HL-60/S4 (cell line): ENCODE results near the gene KRTAP10-11.
"Not testable (repeated sequence)": the region's sequence is repeated elsewhere in the genome, so short reads cannot be mapped to it uniquely, and the experiment has no call there.

Experiments
- in situ Hi-C: fragments of 300-500 bp; cut with MboI; formaldehyde crosslinking; loops from 2 replicates; pipeline ENCODE4 v1.14.3; 2022; ENCODE audit warnings: low sequenced_read_pairs

Gene KRTAP10-11

DNA sequence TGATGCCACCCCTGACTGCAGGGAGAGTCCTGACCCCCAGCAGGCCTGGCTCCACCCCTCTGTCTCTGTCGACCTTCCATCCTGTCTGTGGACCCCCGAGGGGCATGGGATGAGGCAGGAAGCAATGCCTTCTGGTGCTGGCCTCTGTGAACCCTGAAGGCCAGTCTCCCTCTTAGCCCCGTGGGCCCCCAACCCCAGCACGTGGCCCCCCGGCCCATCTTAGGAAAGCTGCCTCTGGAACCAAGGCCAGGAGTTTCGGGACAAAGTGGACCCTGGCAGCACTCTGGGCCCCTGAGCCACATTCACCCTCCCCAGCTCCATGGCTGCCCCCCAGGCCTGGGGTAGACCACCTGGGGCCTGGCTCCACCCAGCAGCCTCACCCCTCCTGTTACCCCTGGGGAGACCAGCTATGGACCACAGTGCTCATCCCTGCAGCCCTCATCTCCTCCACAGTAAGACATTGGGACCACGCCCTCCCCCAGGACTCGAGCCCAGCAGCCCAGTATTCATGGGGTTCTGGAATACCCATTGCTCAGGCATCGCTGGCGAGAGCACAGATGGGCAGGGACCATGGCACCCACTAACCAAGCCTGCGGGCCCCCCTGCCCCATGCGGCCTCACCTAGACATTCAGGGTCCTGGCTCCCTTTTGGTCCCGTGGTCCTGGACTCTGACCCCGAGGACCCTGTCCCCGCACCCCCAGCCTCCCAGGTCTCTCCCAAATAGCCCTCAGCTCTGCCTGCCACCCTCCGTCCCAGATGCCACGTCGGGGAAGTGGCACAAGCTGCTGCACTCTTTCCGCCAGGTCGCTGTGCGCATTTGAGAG, 7.5 kb upstream of the KRTAP10-11 start:
- in situ Hi-C loops, result not testable (repeated sequence)

DNA sequence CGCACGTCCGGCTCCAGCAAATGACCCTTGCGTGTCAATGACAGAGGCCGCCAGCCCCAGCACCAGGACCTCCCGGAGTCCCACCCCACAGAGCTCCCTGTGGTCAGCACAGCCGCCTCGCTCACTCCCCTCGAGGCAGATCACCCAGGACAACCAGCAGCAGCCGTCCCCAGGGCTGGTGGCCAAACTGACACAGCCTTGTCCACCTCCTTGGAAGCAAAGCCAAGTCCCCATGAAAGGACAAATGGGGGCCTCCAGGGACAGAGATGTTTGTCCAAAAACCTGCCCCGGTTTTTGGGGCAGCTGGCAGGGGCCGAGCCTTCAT, 6.9 kb upstream of the KRTAP10-11 start:
- in situ Hi-C loops, result no loop called here

DNA sequence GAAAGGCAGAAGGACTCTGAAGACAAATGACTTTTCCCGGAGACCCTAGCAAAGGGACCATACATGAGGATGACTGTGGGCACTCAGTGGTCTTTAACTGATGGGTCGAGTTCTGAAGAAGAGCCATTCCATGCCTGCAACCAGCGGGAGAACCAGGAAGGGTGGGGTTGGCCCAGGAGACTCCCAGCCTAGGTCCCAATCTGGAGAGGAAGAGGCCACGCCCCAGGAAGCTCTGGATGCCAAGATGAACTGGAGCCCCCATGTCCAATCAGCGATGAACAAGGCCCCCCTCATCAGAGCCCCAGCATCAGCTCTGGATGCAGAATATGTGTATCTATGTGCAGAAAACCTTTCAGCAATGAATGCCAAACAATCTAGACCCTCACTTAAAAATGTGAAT, 5.5 kb upstream of the KRTAP10-11 start:
- in situ Hi-C loops, result no loop called here

DNA sequence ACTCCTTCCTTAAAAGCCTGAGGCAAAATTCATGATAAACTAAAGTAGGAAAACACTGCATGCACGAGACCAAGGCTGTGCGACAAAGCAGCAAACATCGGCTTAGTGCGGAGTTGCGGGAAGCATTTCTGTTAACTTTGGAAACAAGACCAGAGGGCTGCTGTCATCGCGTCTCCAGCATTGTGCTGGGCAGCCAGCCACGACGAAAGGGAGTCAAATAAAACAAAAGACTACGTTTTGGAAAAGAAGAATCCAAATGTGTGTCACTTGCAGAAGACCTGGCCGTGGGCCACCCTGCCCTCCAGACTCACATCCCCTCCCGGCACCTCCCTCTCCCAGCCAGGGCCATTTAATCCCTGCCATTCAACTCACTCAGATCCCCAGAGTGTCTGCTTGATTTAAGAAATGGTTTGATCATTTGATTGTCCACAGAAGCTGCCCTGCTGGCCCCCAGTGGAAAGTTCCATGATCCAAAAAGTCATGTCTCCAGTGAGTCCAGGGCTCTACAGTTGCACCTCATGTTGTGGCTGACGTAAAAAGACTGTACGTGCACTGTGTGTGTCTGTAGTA, 2.4 kb upstream of the KRTAP10-11 start:
- in situ Hi-C loops, result no loop called here

DNA sequence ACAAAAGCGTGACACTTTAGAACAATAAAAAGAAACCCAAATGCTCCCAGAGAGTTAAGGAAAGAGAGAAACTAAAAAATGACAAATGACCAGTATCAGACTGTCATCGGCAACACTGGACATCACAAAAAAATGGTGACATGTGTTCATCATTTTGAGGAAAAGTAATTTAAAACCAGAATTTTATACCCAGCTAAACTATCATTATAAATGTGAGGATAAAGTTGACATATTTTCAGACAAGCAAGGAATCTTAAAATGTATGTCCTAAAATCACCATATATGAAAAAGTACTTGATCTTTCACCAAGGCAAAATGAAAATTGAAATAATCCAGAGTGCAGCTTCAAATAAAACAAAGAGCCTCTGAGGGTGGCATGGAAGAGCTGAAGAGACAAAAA, 1.3 kb upstream of the KRTAP10-11 start:
- in situ Hi-C loops, result no loop called here

DNA sequence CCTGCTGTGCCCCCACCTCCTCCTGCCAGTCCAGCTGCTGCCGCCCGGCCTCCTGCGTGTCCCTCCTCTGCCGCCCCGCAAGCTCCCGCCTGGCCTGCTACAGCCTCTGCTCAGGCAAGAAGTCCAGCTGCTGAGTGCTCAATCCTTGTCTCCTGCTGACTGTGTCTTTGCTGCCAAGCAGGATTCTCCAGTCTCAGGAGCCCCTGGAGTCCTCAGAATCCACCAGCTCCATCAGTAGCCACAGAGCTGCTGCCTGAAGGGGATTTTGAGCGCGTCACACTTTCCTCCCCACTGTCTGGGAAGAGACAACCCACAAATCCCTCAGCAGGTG, 973 bp downstream of the KRTAP10-11 start:
- in situ Hi-C loops, result no loop called here

DNA sequence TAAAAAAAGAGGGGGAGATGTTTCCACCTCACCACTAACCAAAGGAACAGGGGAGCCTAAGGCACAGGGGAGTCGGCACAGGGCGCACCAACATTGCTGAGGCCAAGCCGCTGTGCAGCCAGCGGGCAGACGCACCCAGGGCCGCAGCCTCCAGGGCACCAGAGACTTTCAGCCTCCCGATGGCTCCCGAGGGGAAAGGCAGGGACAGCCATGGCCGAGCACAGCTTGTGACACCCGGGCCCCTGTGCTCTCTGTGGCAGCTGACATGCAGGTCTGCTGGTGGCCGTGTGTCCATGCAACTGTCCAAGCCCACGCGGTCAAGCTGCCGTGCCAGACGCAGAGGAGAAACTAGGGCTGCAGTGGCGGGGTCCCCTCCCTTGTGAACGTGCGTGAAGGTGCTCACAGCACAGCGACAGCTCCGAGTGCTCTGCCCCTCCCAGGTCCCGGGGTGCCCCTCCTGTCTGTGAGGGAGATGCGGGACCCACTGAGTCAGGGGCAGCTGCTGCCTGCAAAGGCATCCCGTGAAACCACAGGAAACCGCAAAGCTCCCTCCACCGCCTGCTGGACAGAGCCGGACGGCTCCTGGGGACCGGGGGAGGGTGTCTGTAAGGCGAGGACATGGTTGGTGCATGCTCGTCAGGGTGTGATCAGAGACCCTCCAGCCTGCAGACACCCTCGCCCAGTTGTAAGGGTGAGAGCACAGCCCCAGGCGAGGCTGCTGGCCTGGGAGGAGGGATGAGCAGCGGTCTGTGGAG, 2.5 kb downstream of the KRTAP10-11 start:
- in situ Hi-C loops, result no loop called here

DNA sequence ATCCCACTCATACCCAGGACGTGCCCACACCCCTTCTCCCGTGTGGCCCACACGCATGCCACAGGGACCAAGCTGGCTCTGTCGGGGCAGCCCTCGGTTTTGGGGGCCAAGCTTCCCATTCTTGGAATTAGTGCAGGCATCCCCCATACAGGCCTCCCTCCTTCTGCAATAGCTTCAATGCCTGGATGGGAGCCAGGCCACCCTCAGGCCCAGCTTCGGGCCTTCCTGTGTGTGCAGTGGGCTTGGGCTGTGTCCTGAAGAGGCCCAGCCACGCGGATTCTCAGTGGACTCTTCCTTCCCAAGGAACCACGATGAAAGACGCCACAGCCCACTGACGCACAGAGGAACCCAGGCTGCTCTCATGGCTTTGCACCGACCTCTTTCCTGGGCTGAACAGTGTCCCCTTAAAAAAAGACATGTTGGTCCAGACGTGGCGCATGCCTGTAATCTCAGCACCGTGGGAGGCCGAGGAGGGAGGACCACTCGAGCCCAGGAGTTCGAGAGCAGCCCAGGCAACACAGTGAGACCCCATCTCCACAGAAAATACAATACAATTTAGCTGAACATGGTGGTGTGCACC, 3.4 kb downstream of the KRTAP10-11 start:
- in situ Hi-C loops, result no loop called here

DNA sequence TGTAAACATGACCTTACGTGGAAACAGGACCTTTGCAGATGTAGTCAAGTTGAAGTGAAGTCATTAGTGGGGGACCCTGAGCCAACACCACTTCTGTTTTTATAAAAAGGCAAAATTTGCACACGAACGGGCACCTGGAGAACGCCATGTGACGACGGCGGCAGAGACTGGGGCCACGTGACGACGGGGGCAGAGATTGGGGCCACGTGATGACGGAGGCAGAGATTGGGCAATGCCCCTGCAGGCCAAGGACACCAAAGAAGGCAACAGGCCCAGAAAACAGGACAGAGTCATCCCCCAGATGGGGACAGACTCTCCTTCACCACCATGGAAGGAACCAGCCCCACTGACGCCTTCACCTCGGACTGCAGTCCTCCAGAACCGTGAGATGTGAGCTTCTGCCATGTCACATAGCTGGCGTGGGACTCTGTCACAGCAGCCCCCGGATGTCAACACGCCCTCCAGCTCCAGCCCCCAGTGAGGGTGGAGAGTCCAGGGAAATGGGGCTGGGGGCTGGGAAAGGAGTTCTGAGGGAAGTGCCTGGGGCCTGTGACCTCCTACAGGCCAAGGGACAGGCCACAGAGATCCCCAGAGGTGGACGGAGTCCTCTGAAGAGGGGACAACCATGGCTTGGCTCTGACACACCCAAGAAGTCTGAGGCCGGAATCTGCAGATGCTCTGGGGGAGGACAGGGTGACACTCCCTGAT, 4.2 kb downstream of the KRTAP10-11 start:
- in situ Hi-C loops, result no loop called here

DNA sequence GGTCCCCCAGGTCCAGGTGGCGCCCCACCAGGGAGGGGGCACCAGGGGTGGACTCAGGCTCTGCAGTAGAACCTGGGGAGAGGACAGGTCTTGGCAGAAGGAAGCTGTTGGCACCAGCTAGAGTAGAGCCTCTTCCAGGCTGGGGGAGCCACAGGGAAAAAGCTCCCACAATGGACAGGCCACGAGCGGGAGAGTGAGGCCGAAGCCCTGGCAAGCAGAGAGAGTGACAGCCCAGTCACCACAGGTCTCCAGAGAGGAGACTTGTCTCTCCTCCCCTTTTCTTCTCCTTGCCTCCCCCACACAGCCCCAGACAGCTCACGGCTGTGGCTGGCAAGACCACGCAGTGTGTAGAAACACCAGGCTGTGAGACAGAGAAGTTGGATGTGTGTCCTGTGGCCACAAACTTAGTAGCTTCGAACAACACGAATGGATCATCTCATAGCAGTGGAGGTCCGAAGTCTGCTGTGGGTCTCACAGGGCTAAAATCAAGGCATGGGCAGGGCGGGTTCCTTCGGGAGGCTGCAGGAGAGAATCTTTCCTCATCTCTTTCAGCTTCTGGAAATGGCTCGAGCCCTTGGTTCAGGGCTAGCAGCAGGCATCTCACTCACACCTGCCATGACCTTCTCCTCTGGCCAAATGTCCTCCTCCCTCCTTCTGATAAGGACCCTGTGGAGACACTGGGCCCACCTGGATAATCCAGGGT, 4.9 kb downstream of the KRTAP10-11 start:
- in situ Hi-C loops, result no loop called here

DNA sequence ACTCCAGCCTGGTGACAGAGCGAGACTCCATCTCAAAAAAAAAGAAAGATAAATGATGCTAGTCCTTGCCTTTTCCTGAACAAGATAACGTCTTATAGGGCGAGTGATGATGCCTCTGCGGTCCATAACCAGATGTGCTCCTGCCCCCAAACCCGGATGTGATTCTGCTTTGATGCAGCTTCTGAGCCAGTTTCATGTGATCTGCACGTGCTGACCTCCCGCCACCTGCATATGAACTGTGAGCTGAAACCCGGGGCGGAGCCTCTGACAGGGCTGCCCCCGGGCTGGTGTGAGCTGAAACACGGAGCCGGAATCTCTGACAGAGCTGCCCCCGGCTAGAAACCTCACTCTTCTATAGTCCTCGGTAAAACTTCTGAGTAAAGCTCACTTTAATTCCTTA, 6.9 kb downstream of the KRTAP10-11 start:
- in situ Hi-C loops, result no loop called here

DNA sequence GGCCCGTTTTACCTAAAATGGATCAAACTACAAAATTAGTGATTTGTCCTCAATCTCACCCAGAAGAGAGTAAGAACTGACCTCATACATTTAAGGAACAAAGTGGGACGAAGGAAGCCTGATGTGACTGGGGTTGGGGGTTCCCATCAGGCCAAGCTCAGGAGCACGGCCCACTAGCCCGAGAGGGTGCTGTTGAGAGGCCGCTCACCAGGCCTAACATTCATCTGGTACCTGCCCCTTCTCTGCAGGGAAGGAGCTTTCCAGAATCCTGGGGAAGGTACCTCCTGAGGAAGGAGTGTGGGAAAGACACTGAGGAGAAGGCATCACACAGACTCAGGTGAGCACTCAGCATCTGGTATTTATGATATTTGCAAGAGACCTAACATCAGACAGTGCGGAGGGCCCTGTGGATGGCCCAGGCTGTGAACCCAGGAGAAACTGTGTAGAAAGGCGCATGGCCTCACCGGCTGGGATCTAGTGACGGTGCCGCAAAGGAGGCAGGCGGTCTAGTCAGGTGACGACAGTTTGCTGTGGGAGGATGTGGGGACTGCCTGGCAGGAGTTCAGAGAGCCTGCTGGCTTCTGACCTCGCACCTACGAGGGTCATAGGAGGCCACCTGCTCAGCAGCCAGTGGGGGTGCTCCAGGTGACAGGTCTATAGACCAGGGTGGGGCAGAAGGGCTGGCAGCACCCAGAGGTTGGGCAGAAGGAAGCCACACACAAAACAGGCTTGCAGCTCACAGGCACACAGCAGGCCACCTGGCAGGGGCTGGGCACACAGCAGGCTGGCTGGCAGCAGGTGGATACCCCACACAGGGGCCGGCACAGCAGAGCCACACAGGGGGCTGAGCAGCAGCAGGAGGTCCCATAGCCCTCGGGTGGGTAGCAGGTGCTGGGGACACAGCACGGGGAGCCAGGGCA, 7.7 kb downstream of the KRTAP10-11 start:
- in situ Hi-C loops, result no loop called here

DNA sequence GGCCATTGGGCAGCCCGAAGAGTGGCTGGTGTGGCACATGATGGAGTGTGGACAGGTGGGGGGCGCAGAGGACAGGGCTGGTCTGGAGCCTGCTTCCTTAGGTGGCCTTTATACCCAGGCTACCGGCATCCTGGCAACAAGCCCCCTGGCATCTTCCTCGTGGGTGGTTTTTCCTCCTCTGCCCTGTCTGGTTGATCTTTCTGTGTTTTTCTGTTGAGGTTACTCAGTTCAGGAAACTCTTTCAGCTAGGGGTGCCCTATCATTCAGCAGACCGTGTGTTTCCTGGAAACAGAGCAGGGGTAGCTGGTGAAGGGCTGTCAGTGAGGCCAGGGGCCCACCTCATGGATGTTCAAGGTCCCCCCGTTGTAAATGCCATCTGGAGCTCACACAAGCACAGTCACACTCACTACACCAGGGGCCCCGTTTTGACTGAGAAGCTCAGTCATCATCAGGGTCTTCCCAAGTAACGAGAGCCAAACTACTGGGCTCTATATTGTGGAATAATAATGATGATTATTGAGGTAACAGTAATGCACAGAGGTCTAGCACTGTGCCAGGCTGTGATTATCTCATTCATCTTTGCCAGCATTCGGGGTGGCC, 8.5 kb downstream of the KRTAP10-11 start, which contains the start of gene KRTAP12-4:
KRTAP12-4 (minus strand) TSS at position 84 of the 600 bp plus-strand sequence; CDS start at position 39, 45 bp downstream.
- in situ Hi-C loops, result no loop called here

DNA sequence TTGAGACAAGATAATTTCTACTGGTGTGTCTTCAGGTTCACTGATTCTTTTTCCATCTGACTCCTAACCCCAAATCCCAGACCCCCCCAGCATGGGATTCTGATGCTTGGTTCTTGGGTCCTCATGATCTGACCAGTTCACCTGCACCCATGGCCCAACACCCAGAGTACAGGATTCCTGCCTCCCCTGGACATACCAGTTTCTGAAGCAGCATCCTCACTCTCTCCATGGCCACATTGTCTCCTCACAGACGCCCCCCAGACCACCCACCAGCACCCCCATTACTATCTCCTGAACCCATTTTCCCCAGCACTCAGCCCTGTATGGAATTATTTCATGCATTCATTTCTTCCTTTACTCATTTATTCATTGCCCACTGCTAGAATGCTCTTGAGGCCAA, 10.7 kb downstream of the KRTAP10-11 start:
- in situ Hi-C loops, result no loop called here

DNA sequence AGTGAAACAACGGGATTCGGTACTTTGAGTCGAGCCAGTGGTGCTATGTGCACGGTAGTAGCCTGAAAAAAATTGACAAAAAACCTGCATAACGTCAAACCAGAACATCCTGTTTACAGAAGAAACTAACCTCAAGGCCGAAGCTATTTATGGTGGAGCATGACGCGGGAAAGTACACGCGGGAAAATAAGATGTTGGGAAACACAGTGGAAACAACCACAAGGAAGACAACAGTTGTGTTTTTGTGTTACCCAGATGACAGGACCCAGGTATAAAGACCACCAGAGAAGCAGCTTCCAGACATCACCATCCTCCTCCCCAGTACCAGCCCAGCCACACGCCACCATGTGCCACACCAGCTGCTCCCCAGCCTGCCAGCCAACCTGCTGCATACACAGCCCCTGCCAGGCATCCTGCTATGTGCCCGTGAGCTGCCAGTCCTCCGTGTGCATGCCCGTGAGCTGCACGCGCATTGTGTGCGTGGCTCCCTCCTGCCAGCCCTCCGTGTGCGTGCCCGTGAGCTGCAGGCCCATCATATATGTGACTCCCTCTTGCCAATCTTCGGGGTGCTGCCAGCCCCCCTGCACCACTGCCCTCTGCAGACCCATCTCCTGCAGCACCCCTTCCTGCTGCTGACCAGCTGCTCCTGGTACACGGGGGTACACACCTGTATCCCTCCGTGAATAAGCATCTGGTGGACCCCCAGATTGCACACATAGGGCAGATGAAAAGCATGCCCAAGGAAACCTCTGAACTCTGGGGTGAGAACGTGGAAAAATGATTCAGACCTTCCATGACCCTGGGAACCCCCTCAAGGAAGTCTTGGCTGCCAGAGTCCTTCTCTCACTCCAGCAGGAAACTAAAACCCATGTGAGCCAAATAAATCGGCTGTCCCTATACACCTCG, 11.7 kb downstream of the KRTAP10-11 start, which contains the start of gene KRTAP12-3:
KRTAP12-3 (plus strand) TSS at position 298 of the 906 bp plus-strand sequence; CDS start at position 346, 48 bp downstream.
- in situ Hi-C loops, result no loop called here

DNA sequence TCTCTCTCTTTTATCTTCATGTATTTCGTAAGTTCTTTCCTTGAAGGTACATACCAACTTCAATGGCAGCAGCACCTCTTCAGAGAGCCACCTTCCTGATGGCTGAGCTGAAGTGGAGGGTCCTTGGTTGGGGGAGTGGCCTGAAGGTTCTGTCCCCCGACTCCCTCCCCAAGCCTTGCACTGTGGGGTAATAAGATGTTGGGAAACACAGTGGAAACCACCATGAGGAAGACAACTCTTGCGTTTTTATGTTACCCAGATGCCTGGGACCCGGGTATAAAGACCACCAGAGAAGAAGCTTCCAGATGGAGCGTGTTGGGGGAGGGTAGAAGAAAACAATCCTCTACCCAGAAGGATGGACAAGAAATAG, 12.3 kb downstream of the KRTAP10-11 start:
- in situ Hi-C loops, result no loop called here

DNA sequence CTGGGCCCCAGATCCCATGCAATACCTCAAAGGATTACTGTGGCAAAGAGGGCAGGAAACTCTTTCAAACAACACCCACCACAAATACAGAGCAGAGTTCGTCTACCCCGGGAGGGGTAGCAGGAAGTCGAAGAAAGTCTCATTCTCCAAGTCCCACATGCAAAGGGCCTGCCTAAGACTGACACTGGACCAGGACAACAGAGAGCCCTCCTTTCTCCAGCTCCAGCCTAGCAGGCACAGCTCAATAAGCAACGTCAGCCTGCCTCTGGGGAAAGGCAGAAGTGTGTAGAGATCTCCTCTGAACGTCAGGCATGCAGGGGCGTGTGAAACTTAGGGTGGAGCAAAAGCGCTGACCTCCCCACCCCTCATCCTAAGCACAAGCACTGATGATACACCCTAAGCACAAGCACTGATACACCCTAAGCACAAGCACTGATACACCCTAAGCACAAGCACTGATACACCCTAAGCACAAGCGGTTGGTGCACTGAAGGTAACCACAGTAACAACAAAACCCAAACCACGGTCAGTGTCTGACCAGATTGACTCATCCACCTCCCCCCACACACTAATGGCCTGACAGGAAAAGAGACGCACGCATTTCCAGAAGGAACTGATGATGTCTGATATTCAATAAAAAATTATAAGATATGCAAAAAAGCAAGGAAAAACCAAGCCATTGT, 12.8 kb downstream of the KRTAP10-11 start:
- in situ Hi-C loops, result no loop called here
